Kidney (tissue), 14 donors: ENCODE results near the gene CSTB. TPM values are rescaled to one million over a fixed set of nuclear protein-coding genes. Genes with fewer than 3 reads are reported as not detected.
"Not testable (repeated sequence)": the region's sequence is repeated elsewhere in the genome, so short reads cannot be mapped to it uniquely, and the experiment has no call there.

Experiments used
- DNase-seq, 5 donors: peaks; one replicate each; pipeline ENCODE4 v3.0.0-alpha.2; 2013 to 2020
- FAIRE-seq: peaks from 2 replicates; lab custom pipeline; 2012; peaks lifted over from hg19 to GRCh38; lab: Jason Lieb, UNC
- H3K27ac ChIP-seq, 2 donors: one replicate each; pipeline ENCODE4 v1.7.0; 2013; ENCODE audit warnings: low read depth in 2 of 2, low read length in 2 of 2, inconsistent platforms in 1 of 2
- H3K27me3 ChIP-seq: one replicate; pipeline ENCODE4 v1.7.1; 2013; ENCODE audit warnings: low read length, inconsistent platforms; ENCODE audit not compliant: control insufficient read depth, insufficient read depth
- H3K36me3 ChIP-seq, 3 donors: one replicate each; pipeline versions ENCODE4 v1.7.0 to v1.7.1; 2013; ENCODE audit warnings: low read length in 3 of 3, control low read depth in 1 of 3, inconsistent platforms in 1 of 3; ENCODE audit not compliant: insufficient read depth in 3 of 3, control insufficient read depth in 2 of 3
- H3K4me1 ChIP-seq, 3 donors: one replicate each; pipeline versions ENCODE4 v1.7.0 to v1.7.1; 2013; ENCODE audit warnings: low read length in 3 of 3, inconsistent platforms in 1 of 3, low read depth in 1 of 3; ENCODE audit not compliant: control insufficient read depth in 2 of 3, insufficient read depth in 2 of 3
- H3K4me3 ChIP-seq, 3 donors: one replicate each; pipeline versions ENCODE4 v1.7.0 to v1.8.1; 2013; ENCODE audit warnings: low read length in 3 of 3, control low read depth in 1 of 3, inconsistent platforms in 1 of 3
- H3K9ac ChIP-seq, 3 donors: one replicate each; pipeline versions ENCODE4 v1.7.0 to v1.7.1; 2013; ENCODE audit warnings: low read length in 3 of 3, control low read depth in 1 of 3, inconsistent platforms in 1 of 3
- H3K9me3 ChIP-seq, 3 donors: one replicate each; pipeline versions ENCODE4 v1.7.0 to v1.7.1; 2013; ENCODE audit warnings: low read length in 3 of 3, control low read depth in 1 of 3, inconsistent platforms in 1 of 3; ENCODE audit not compliant: control insufficient read depth in 2 of 3, insufficient read depth in 1 of 3
- CTCF ChIP-seq: IDR thresholded peaks from 3 replicates; pipeline ENCODE4 v1.5.1; 2012; ENCODE audit warnings: mild to moderate bottlenecking, moderate library complexity, borderline replicate concordance; ENCODE audit not compliant: insufficient read depth; ENCODE audit errors: extremely low read depth
- intact Hi-C: fragments of 100-400 bp; cut with DNase I; formaldehyde crosslinking; loops from one replicate; pipeline ENCODE4 v1.11.1; 2022
- polyA plus RNA-seq: library from polyadenylated mRNA; stranded (reverse); fragments of 350-450 nt; fragmentation: Illumina TruSeq; extraction: RNeasy Lipid Tissue Mini Kit (QIAGEN cat#74804); gene quantifications from one replicate; pipeline ENCODE4 v1.2.3, GENCODE V29; 2014; ENCODE audit warnings: low read depth, low replicate concordance; ENCODE audit not compliant: insufficient read depth
- total RNA-seq: library from RNA; stranded (reverse); fragmentation: NEBNext Ultra II Directional; extraction: Animal tissue kit (Norgen Biotek cat#: 25700); gene quantifications from one replicate; pipeline ENCODE4 v1.2.1, GENCODE V29; 2021
- donor health status: control.
- donor health status: control.
- donor health status: control.
- donor health status: control.
- donor health status: control.
- donor health status: DM: yes; HTN: yes; CAD: no.
- donor health status: Normal renal cell carcinoma (clear cell type).

Gene CSTB
- total and polyA plus RNA-seq, 2 donors from 2014 or later: 74.5 to 97.8 TPM

GRCh38 chr21:43824333-43825241 lies 48.5 kb upstream of the CSTB start:
- no peaks in the 10 kb centered on the region for H3K27me3 ChIP-seq
- H3K27ac ChIP-seq: no peak overlapping the region
- H3K9ac ChIP-seq: no peak overlapping the region
- H3K4me3 ChIP-seq: no peak overlapping the region
- no peaks in the 10 kb centered on the region for H3K4me1 ChIP-seq
- intact Hi-C loops: no loop called here
- TF ChIP-seq CTCF: no peak
- no peaks in the 10 kb centered on the region for H3K36me3 ChIP-seq
- no peaks in the 10 kb centered on the region for H3K9me3 ChIP-seq
- no peak for FAIRE-seq
- peak in 2 of 5 donors; percentile 7 to 57 for DNase-seq

- H3K36me3 ChIP-seq, H3K9ac ChIP-seq, H3K27me3 ChIP-seq, FAIRE-seq, H3K4me1 ChIP-seq, H3K27ac ChIP-seq, H3K4me3 ChIP-seq, H3K9me3 ChIP-seq, DNase-seq, intact Hi-C loops: not testable (repeated sequence)
Observed at GRCh38 chr21:43822741-43823140, 46.6 kb upstream of the CSTB start.

- intact Hi-C loops, H3K9me3 ChIP-seq, H3K4me3 ChIP-seq, H3K27ac ChIP-seq, FAIRE-seq, H3K27me3 ChIP-seq, H3K36me3 ChIP-seq, H3K9ac ChIP-seq, H3K4me1 ChIP-seq: not testable (repeated sequence)
- DNase-seq: peak in 1 of 5 donors; percentile 71
Observed at GRCh38 chr21:43822166-43822565, 46.1 kb upstream of the CSTB start.

GRCh38 chr21:43820466-43820865 lies 44.4 kb upstream of the CSTB start:
- peaks cover 0 to 7% (median 0%) of the 10 kb centered on the region in 3 donors for H3K9me3 ChIP-seq
- no peak overlapping the region for H3K4me3 ChIP-seq
- TF ChIP-seq CTCF: no peak
- H3K9ac ChIP-seq: no peak overlapping the region
- DNase-seq (peak in 1 of 5 donors; percentile 39), FAIRE-seq (no peak)
- no peaks in the 10 kb centered on the region for H3K36me3 ChIP-seq
- H3K27ac ChIP-seq: no peak overlapping the region
- no peaks in the 10 kb centered on the region for H3K27me3 ChIP-seq
- H3K4me1 ChIP-seq: no peaks in the 10 kb centered on the region
- intact Hi-C loops: no loop called here
